Endothelial cell of umbilical vein (primary cell): ENCODE data around the gene TMEM145. TPM values are rescaled to one million over a fixed set of nuclear protein-coding genes. Genes with fewer than 3 reads are reported as not detected.

ENCODE experiments used
- BruUV-seq: library from RNA; stranded (reverse); fragments of 400-500 nt; replicated peaks from 2 replicates; lab custom pipeline; 2021; lab: Mats Ljungman, UMichigan
- CTCF ChIA-PET: fragments of 300-600, 350-600 bp; sonication (Branson Sonifier 250); formaldehyde crosslinking; loops from one replicate; lab custom pipeline; 2021; ENCODE audit warnings: antibody characterized with exemption, inconsistent platforms; lab: Charles Lee
- POLR2A ChIA-PET: fragments of 300-600, 350-600 bp; sonication (Branson Sonifier 250); formaldehyde crosslinking; loops from one replicate; lab custom pipeline; 2021; ENCODE audit warnings: antibody characterized with exemption, inconsistent platforms; lab: Charles Lee
- DNase-seq: peaks from one replicate; pipeline ENCODE4 v3.0.0-alpha.2; 2011; ENCODE audit warnings: low read depth, low spot score
- FAIRE-seq: peaks from 2 replicates; lab custom pipeline; 2011; peaks lifted over from hg19 to GRCh38; lab: Jason Lieb, UNC
- H2AFZ ChIP-seq: 2 replicates; pipeline ENCODE4 v1.6.0; 2012; ENCODE audit warnings: low read depth, low read length, control low read depth, inconsistent platforms
- H3K27ac ChIP-seq: 2 replicates; pipeline ENCODE4 v1.5.1; 2011; ENCODE audit warnings: low read depth, mild to moderate bottlenecking, control low read depth, low read length, moderate library complexity; ENCODE audit not compliant: insufficient read depth
- H3K27me3 ChIP-seq, 2 experiments: 2 replicates each; pipeline versions ENCODE4 v1.6.0 to v1.6.1; 2011; ENCODE audit warnings: low read length in 2 of 2, mixed read lengths in 1 of 2; ENCODE audit not compliant: control insufficient read depth in 2 of 2, insufficient read depth in 2 of 2
- H3K36me3 ChIP-seq, 2 experiments: 2 replicates in 1 of 2; 3 replicates in 1 of 2; pipeline ENCODE4 v1.5.1; 2011; ENCODE audit warnings: low read length in 2 of 2, mild to moderate bottlenecking in 1 of 2, moderate library complexity in 1 of 2; ENCODE audit not compliant: control insufficient read depth in 2 of 2, insufficient read depth in 2 of 2; ENCODE audit errors: extremely low read depth in 1 of 2
- H3K4me1 ChIP-seq: 3 replicates; pipeline ENCODE4 v1.5.1; 2011; ENCODE audit warnings: mild to moderate bottlenecking, low read length; ENCODE audit not compliant: control insufficient read depth, insufficient read depth; ENCODE audit errors: extremely low read depth
- H3K4me2 ChIP-seq: 2 replicates; pipeline ENCODE4 v1.6.1; 2011; ENCODE audit warnings: low read length, control low read depth, mixed read lengths; ENCODE audit not compliant: insufficient read depth
- H3K4me3 ChIP-seq, 3 experiments: fragments of 200-600 bp in 1 of 3; sonication (generic), shearing (Covaris generic) in 1 of 3; replicated peaks in 1 of 3; 2 replicates each; pipeline ENCODE4 v1.5.1; 2011 to 2016; ENCODE audit warnings: control low read depth in 3 of 3, low read length in 3 of 3, mild to moderate bottlenecking in 2 of 3, inconsistent platforms in 1 of 3, low read depth in 1 of 3, moderate library complexity in 1 of 3; ENCODE audit not compliant: insufficient read depth in 1 of 3
- H3K79me2 ChIP-seq: 2 replicates; pipeline ENCODE4 v1.6.0; 2012; ENCODE audit warnings: low read length, inconsistent platforms; ENCODE audit not compliant: control insufficient read depth, insufficient read depth
- H3K9ac ChIP-seq: replicated peaks from 2 replicates; pipeline ENCODE3; 2011; ENCODE audit warnings: low read length, control low read depth; ENCODE audit not compliant: insufficient read depth; ENCODE audit errors: extremely low read depth
- H3K9me1 ChIP-seq: replicated peaks from 3 replicates; pipeline ENCODE4 v1.6.0; 2011; ENCODE audit warnings: mild to moderate bottlenecking, low read length; ENCODE audit not compliant: control insufficient read depth, insufficient read depth; ENCODE audit errors: extremely low read depth
- H3K9me3 ChIP-seq: replicated peaks from 2 replicates; pipeline ENCODE4 v1.5.1; 2012; ENCODE audit warnings: low read length, inconsistent platforms; ENCODE audit not compliant: control insufficient read depth, insufficient read depth
- H4K20me1 ChIP-seq: replicated peaks from 2 replicates; pipeline ENCODE3; 2011; ENCODE audit warnings: mild to moderate bottlenecking, low read length; ENCODE audit not compliant: control insufficient read depth, insufficient read depth; ENCODE audit errors: extremely low read depth
- CTCF ChIP-seq, 2 donors: IDR thresholded peaks; 1 replicate in 1 of 2; 2 replicates in 1 of 2; pipeline ENCODE4 v1.5.1; 2011; ENCODE audit warnings: low read length in 2 of 2, mild to moderate bottlenecking in 2 of 2, moderate library complexity in 2 of 2, control low read depth in 1 of 2, inconsistent platforms in 1 of 2, low read depth in 1 of 2; ENCODE audit not compliant: insufficient read depth in 1 of 2; ENCODE audit errors: extremely low read depth in 1 of 2
- EZH2 ChIP-seq: IDR thresholded peaks from 2 replicates; pipeline ENCODE4 v1.6.1; 2012; ENCODE audit warnings: borderline replicate concordance, low read depth, mild to moderate bottlenecking, moderate library complexity, low read length, inconsistent platforms; ENCODE audit not compliant: severe bottlenecking
- FOS ChIP-seq: IDR thresholded peaks from 2 replicates; pipeline ENCODE4 v1.6.1; 2011; ENCODE audit warnings: mild to moderate bottlenecking, low read length, moderate library complexity, borderline replicate concordance; ENCODE audit not compliant: insufficient read depth
- GATA2 ChIP-seq: IDR thresholded peaks from 2 replicates; pipeline ENCODE4 v1.7.0; 2011; ENCODE audit warnings: low read depth, mild to moderate bottlenecking, moderate library complexity, mixed read lengths, low read length; ENCODE audit not compliant: insufficient read length, insufficient read depth
- MYC ChIP-seq: IDR thresholded peaks from one replicate; pipeline ENCODE4 v1.6.1; 2011; ENCODE audit warnings: mild to moderate bottlenecking, low read depth, low read length
- POLR2AphosphoS5 ChIP-seq: IDR thresholded peaks from 2 replicates; pipeline ENCODE4 v1.6.1; 2012; ENCODE audit warnings: low read depth, mild to moderate bottlenecking, control low read depth, low read length, moderate library complexity; ENCODE audit not compliant: insufficient read depth
- dilution Hi-C: fragments of 300-500 bp; cut with MboI; formaldehyde crosslinking; loops from one replicate; pipeline ENCODE4 v1.15.0; 2019; ENCODE audit warnings: low sequenced_read_pairs; ENCODE audit not compliant: extremely low pct_ligation_motif_present
- intact Hi-C: fragments of 100-400 bp; cut with micrococcal nuclease; formaldehyde crosslinking; loops from one replicate; pipeline ENCODE4 v1.10.0; 2022
- polyA plus RNA-seq, 4 experiments: library from polyadenylated mRNA; depleted of rRNA in 3 of 4; stranded (reverse) in 3 of 4; unstranded in 1 of 4; fragments of >200 nt; gene quantifications; 2 replicates each; pipeline versions ENCODE4 v1.2.1 to v1.2.3, GENCODE V29; 2011 to 2012; ENCODE audit warnings: missing spikeins in 1 of 4
- total RNA-seq: library from RNA; stranded (reverse); gene quantifications from 2 replicates; pipeline ENCODE4 v1.2.3, GENCODE V29; 2021

TMEM145 gene
- total and polyA plus RNA-seq, 2 donors (not counting 3 experiments of a cell fraction or from before 2014, with no cell fraction given) = not detected

- no peaks in the 10 kb centered on the region for H3K36me3 ChIP-seq
- H2AFZ ChIP-seq = no peak overlapping the region
- peaks cover 8% of the 10 kb centered on the region for H3K4me1 ChIP-seq
- H3K79me2 ChIP-seq = peaks cover 3% of the 10 kb centered on the region
- no peak for TF ChIP-seq FOS
- no peak for TF ChIP-seq EZH2
- TF ChIP-seq CTCF (IDR thresholded peaks at IDR 0.05; ENCODE audit: extremely low read depth in 1 of 2, insufficient read depth in 1 of 2, low read depth in 1 of 2, low read length in 2 of 2) = no peak
- no peak for TF ChIP-seq POLR2AphosphoS5
- no peak for TF ChIP-seq GATA2
- no peak for TF ChIP-seq MYC
- no peak for DNase-seq
- no peak overlapping the region for H3K4me2 ChIP-seq
- H3K4me3 ChIP-seq = no peak overlapping the region
- ChIA-PET CTCF (no interaction called here), POLR2A (no interaction called here)
- BruUV-seq = no TSS peak
- no peak for FAIRE-seq
- no peak overlapping the region for H3K9ac ChIP-seq
- no peak overlapping the region for H3K27ac ChIP-seq
- H4K20me1 ChIP-seq = no peaks in the 10 kb centered on the region
- H3K9me3 ChIP-seq = no peaks in the 10 kb centered on the region
- intact Hi-C loops (no loop called here), dilution Hi-C loops (no loop called here)
- no peaks in the 10 kb centered on the region for H3K9me1 ChIP-seq
- H3K27me3 ChIP-seq = peaks cover 9 to 15% of the 10 kb centered on the region in 2 experiments
Observed at GRCh38 chr19:42328106-42328505, 15.0 kb downstream of the TMEM145 start.
